Activated CD4-positive, CD25-positive, alpha-beta regulatory T cell treated with anti-CD3 and anti-CD28 coated beads, Interleukin-2, amount 50 U/mL, for 16 hours (primary cell): Measurements from ENCODE around the gene CARS2.

Source experiments
- DNase-seq: peaks from one replicate; pipeline ENCODE4 v3.0.0-alpha.2; 2020; ENCODE audit warnings: low read depth, low spot score

The CARS2 gene

GRCh38 chr13:110652764-110653163 is 53.2 kb downstream of the CARS2 start:
- no peak for DNase-seq

DNA sequence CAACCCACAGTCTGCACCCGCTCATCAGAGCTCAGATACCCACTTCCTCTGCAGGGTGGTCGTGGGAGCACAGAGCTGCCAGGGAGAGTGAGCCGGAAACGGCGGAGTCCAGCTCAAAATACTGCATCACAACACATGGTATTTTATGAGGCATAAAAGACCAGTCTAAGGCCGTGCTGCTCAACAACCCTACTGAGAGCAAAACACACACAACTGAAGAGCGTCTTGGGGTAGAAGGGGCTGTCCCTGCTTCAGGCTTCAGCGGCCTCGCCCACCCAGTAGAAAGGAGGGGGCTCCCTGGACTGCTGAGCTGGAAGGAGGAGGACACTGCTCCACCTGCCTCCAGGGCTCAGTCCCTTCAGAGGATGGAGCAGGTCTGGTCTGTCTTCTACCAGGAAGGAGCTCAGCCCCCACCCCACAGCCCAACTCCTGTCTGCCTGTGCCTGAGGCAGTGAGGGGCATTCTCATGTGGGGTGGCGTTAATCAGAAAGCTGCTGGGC is 53.6 kb downstream of the CARS2 start:
- DNase-seq: no peak

DNA sequence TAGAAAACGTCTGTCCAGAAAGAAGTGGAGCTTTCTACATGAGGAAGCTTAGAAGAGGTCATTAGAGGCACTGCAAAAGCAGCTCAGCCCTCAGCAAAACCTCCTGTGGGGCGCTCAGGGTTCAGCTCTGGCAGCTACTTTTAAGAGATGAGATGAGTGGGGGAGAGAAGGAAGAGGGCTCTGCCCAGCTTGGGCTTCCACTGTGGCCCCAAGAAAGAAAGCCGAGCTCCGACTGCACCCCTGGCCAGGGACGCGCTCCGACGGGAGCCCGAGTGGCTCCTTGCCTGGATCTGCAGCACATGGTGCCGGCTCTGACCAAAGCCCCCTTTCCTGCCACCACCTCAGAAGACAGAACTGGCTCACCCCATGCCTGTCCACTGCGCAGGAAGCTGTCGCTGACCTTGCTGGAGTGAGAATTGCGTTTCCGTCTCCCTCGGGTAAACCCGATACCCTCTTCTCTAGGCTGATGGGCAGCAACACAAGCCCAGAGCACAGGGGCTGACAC is 54.1 kb downstream of the CARS2 start:
- no peak for DNase-seq

GRCh38 chr13:110651271-110651670 is 54.6 kb downstream of the CARS2 start:
- DNase-seq: no peak

- no peak for DNase-seq
These were observed 55.5 kb downstream of the CARS2 start for GRCh38 chr13:110650436-110650835.

GRCh38 chr13:110649551-110649950 is 56.4 kb downstream of the CARS2 start:
- DNase-seq: no peak

GRCh38 chr13:110648848-110649421 is 57.0 kb downstream of the CARS2 start:
- DNase-seq: no peak

DNA sequence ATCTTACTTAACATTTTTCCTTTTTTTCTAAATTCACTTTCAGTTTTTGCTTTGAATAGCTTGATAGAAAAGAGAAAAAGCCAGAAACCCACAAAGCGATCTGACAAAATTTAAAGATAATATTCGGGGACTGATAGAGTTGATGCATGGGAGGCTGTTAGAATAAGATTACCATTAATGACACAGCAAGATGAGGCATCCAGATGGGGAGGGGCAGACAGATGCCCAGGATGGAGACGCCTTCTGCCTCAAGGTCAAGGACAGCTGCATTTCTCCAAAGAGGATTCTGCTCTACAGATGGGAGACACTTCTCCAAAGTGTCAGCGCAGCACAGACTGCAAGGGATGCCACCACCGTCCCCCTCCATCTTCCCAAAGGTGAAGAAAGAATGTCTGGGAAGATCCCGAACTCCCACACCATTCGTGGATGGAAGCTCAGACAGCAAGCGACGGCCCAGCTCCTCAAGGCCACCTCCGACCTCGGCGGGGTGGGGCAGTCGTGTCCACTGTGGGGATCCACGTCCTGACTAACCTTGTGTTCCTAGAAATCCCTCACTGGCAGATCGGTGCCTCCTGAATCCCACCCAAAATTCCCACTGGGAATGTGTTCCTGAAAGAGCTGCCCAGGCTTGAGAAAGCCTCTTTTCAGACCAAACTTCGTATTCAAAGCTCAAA is 57.6 kb downstream of the CARS2 start:
- no peak for DNase-seq

- no peak for DNase-seq
These were observed 58.6 kb downstream of the CARS2 start for GRCh38 chr13:110647365-110647737.

GRCh38 chr13:110646442-110647364 is 59.2 kb downstream of the CARS2 start:
- no peak for DNase-seq

DNA sequence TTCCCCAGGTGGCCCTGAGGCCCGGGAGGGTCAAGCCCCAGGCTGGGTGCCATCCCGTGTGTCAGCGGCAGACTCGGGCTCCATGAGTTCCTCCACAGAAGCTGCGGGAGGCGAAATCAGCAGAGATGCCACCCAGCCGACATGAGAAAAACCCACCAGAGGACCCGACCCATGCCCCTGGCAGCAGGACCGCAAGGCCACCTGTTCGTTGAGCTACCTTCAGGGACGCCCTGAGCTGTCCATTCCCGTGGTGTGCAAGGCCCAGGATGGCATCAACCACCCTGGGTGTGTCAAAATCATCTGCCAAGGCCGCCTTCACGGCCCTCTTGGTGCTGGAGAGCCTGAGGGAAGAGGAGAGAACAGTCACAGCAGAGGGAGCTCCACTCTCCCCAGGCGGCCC is 60.2 kb downstream of the CARS2 start:
- DNase-seq: no peak

DNA sequence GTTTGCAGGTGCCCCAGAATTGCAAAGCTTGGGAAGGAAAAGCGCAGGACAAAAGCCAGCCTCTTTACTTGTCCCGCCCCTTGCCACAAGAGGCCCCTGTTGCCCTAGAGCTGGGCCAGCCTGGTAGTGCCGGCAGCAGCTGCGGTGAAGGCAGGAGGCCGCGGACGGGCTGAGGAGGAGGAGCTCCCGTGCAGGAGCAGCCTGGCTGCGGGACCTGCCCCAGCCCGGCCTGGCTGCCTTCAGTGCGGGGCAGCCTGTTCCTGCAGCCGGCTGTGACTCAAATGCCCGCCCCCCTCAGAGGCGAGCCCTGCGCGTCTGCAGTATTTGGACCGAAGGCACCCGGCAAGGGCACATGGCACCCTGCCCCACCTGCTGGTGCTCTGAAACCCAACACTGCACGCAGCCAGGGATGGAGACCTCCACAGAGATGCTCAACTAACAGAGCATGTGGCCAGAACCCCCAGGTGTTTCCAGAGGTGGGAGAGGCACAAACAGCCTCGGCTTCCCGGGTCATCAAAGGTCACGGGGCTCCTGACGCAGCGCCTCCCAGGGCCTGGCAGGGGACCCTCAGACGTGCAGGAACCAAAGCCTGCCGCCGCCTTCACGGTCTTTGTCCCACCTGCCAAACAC is 60.9 kb downstream of the CARS2 start:
- DNase-seq: no peak

- no peak for DNase-seq
These were observed 62.0 kb downstream of the CARS2 start for GRCh38 chr13:110643768-110644421.

DNA sequence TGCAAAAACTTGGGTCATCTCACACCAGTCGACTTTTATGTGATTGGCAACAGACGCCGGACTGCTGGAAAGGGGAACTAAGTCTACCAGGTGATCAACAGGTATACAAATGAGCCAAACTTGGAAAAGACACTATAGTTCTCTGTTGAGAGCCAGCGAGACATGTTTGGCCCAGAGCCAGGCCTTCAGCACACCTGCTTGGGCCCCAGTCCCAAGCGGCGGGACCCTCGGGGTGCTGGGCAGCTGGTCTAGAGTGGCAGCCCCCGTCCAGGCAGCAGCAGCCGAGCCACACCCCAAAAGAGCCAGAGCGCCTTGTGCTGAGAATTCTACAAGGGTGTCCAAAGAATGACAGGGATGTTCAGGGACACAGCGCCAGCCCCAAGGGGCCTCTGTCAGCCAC is 62.6 kb downstream of the CARS2 start:
- no peak for DNase-seq

- DNase-seq: no peak
These were observed 63.5 kb downstream of the CARS2 start for GRCh38 chr13:110642291-110642981.

DNA sequence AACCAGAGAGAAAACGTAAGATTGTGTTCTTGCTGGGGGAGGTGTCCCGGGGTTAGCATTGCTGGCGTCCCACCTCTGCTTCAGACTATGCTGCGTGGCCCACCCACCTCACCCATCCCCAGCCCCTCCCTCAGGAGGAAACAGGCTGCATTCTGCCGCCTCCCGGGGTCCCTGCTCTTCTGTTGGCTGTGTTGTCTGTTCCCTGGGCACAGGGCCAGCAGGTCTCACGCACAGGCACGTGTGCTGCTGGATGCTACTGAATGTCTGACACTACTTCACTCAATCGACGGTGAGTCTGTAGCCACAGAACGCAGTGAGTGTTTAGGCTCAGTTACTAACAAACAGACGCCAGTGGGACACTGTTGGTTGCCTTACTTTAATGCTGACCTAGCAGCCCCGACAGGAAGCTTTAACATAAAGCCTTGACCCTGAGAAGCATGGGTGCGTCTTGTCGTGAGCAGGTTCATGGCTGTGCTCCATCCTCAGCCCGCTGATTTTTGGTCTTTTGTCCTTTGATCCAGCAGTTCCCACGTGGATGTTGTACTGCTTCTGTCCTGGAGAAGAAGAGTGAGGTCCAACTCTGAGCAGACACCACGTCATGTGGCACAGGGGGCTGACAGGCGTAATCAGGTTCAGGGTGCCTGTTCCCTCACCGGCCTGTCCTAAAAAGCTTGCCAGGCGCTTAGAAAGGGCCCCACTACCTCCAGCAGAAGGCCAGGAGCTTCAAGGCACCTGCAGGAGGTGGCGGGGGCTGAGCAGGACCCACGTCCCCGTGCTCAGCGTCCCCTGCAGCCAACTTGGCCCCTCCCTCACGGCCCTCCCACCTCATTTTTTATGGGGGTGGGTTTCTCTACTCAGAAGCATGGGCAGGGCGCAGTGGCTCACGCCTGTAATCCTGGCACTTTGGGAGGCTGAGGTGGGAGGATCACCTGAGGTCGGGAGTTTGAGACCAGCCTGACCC is 64.6 kb downstream of the CARS2 start:
- no peak for DNase-seq

- no peak for DNase-seq
These were observed 65.3 kb downstream of the CARS2 start for GRCh38 chr13:110640591-110641029.

DNA sequence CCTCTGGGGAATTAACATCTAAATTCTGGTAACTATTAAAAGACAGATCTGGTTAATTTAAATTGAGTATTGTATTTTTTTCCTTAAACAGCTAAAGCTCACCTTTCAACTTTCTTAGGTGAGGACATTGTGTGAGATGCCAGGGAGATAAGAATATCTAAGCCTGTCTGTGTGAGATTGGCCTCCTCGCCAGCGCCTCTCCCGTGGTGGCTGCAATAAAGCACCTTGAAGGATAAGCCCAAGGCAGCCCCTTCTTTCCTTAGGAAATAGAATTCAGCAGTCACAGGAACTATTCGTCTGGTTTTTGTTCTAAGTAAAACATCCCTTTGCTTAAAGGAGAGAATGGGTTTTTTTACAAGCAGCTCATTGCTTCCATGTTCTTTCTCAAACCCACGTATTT is 66.0 kb downstream of the CARS2 start:
- no peak for DNase-seq
